GM12878 (cell line): ENCODE results near the gene TSKU. TPM values are rescaled to one million over a fixed set of nuclear protein-coding genes. Genes with fewer than 3 reads are reported as not detected.

ENCODE experiments used
- ATAC-seq: fragments of 200-7000 bp; cut with Tn5 transposase; 3 replicates; pipeline ENCODE4 v1.9.1; 2020; ENCODE audit warnings: mild to moderate bottlenecking, moderate library complexity
- BruUV-seq: library from RNA; stranded (reverse); fragments of 400-500 nt; replicated peaks from 2 replicates; lab custom pipeline; 2021; lab: Mats Ljungman, UMichigan
- CTCF ChIA-PET: fragments of 300-600 bp; sonication (Branson Sonifier 250); formaldehyde crosslinking; extraction: SDS; loops from one replicate; lab custom pipeline; 2021; ENCODE audit warnings: inconsistent platforms; lab: Yijun Ruan, JAX
- POLR2A ChIA-PET: fragments of 350-600 bp; formaldehyde crosslinking; extraction: SDS; loops from one replicate; lab custom pipeline; 2021; ENCODE audit warnings: inconsistent platforms; lab: Charles Lee
- RAD21 ChIA-PET: fragments of 300-600 bp; sonication (Branson Sonifier 250); formaldehyde crosslinking; loops from one replicate; lab custom pipeline; 2023; ENCODE audit warnings: antibody characterized with exemption; ENCODE audit not compliant: unreplicated experiment; lab: Charles Lee
- SMC1A ChIA-PET: fragments of 300-600 bp; sonication (Branson Sonifier 250); formaldehyde crosslinking; loops from one replicate; lab custom pipeline; 2023; ENCODE audit not compliant: unreplicated experiment, uncharacterized antibody; lab: Charles Lee
- DNase-seq: peaks from one replicate; pipeline ENCODE4 v3.0.0-alpha.2; 2011; ENCODE audit warnings: low read depth, low spot score
- FAIRE-seq: peaks from 3 replicates; lab custom pipeline; 2011; peaks lifted over from hg19 to GRCh38; lab: Jason Lieb, UNC
- H2AFZ ChIP-seq: 2 replicates; pipeline ENCODE4 v1.6.0; 2011; ENCODE audit warnings: low read depth, low read length, control low read depth; ENCODE audit not compliant: control insufficient read depth
- H3K27ac ChIP-seq: 2 replicates; pipeline ENCODE4 v1.5.1; 2011; ENCODE audit warnings: control low read depth; ENCODE audit not compliant: control insufficient read depth, insufficient read depth
- H3K27me3 ChIP-seq, 2 experiments: replicated peaks in 1 of 2; 2 replicates each; pipeline versions ENCODE4 v1.6.0 to v1.6.1; 2011; ENCODE audit warnings: low read length in 1 of 2; ENCODE audit not compliant: control insufficient read depth in 2 of 2, insufficient read depth in 2 of 2
- H3K36me3 ChIP-seq, 2 experiments: 2 replicates each; pipeline ENCODE4 v1.5.1; 2011; ENCODE audit warnings: low read length in 1 of 2; ENCODE audit not compliant: control insufficient read depth in 2 of 2, insufficient read depth in 2 of 2
- H3K4me1 ChIP-seq: 2 replicates; pipeline ENCODE4 v1.6.1; 2011; ENCODE audit warnings: mild to moderate bottlenecking, low read length, moderate library complexity, mixed read lengths; ENCODE audit not compliant: control insufficient read depth, insufficient read depth
- H3K4me2 ChIP-seq: 2 replicates; pipeline ENCODE4 v1.6.0; 2011; ENCODE audit warnings: control low read depth; ENCODE audit not compliant: control insufficient read depth, insufficient read depth
- H3K4me3 ChIP-seq: fragments of 200-600 bp; sonication (generic); 2 replicates; pipeline ENCODE4 v1.5.1; 2016
- H3K79me2 ChIP-seq: 2 replicates; pipeline ENCODE4 v1.6.0; 2011; ENCODE audit warnings: low read length; ENCODE audit not compliant: control insufficient read depth, insufficient read depth
- H3K9ac ChIP-seq: 2 replicates; pipeline ENCODE4 v1.8.0; 2011; ENCODE audit warnings: low read length, control low read depth, mixed read lengths; ENCODE audit not compliant: control insufficient read depth, insufficient read depth
- H3K9me3 ChIP-seq: replicated peaks from 3 replicates; pipeline ENCODE4 v1.5.1; 2011; ENCODE audit warnings: mild to moderate bottlenecking, low read length; ENCODE audit not compliant: control insufficient read depth, insufficient read depth
- H4K20me1 ChIP-seq: 2 replicates; pipeline ENCODE4 v1.6.0; 2011; ENCODE audit not compliant: control insufficient read depth, insufficient read depth
- CHD1 ChIP-seq: IDR thresholded peaks from 2 replicates; pipeline ENCODE4 v1.6.1; 2012; ENCODE audit warnings: low read depth, low read length, improper control_type of control experiment
- EP300 ChIP-seq, 2 experiments: fragments of 150-350 bp in 1 of 2; IDR thresholded peaks; 2 replicates each; pipeline ENCODE4 v1.6.1; 2011 to 2012; ENCODE audit warnings: low read depth in 2 of 2, low read length in 2 of 2, borderline replicate concordance in 1 of 2, improper control_type of control experiment in 1 of 2, inconsistent platforms in 1 of 2; ENCODE audit not compliant: control insufficient read depth in 1 of 2
- HDAC6 ChIP-seq: fragments of 200-600 bp; sonication (generic); IDR thresholded peaks from one replicate; pipeline ENCODE4 v1.8.0; 2017; ENCODE audit warnings: antibody characterized with exemption; ENCODE audit not compliant: unreplicated experiment
- IKZF1 ChIP-seq: fragments of 450-650 bp; conservative IDR thresholded peaks from 2 replicates; pipeline ENCODE4 v1.6.1; 2017; ENCODE audit warnings: antibody characterized with exemption, mild to moderate bottlenecking
- MTA2 ChIP-seq: fragments of 450-650 bp; IDR thresholded peaks from 2 replicates; pipeline ENCODE4 v1.6.1; 2016; ENCODE audit warnings: low read depth, mild to moderate bottlenecking, moderate library complexity
- MYC ChIP-seq: IDR thresholded peaks from 2 replicates; pipeline ENCODE4 v1.6.1; 2011; ENCODE audit warnings: mild to moderate bottlenecking, low read length, moderate library complexity, inconsistent platforms; ENCODE audit not compliant: insufficient read depth, insufficient replicate concordance, insufficient read length, severe bottlenecking
- NKRF ChIP-seq: fragments of 450-650 bp; conservative IDR thresholded peaks from 2 replicates; pipeline ENCODE4 v1.6.1; 2017; ENCODE audit warnings: mild to moderate bottlenecking, moderate library complexity
- NR2C2 ChIP-seq: IDR thresholded peaks from 2 replicates; pipeline ENCODE4 v1.6.1; 2011; ENCODE audit warnings: borderline replicate concordance, low read depth; ENCODE audit not compliant: control insufficient read depth, insufficient read length
- RAD51 ChIP-seq: fragments of 450-650 bp; IDR thresholded peaks from 2 replicates; pipeline ENCODE4 v1.6.1; 2016; ENCODE audit warnings: moderate library complexity, mild to moderate bottlenecking, inconsistent platforms
- RCOR1 ChIP-seq: conservative IDR thresholded peaks from 2 replicates; pipeline ENCODE4 v1.6.1; 2012; ENCODE audit warnings: low read depth, low read length, improper control_type of control experiment
- RFX5 ChIP-seq: IDR thresholded peaks from 2 replicates; pipeline ENCODE4 v1.6.1; 2011; ENCODE audit warnings: low read depth, low read length, improper control_type of control experiment
- SIN3A ChIP-seq: IDR thresholded peaks from 2 replicates; pipeline ENCODE4 v1.6.1; 2012; ENCODE audit warnings: low read depth, low read length, improper control_type of control experiment
- WGBS: methylation state at CpG from one replicate; pipeline ENCODE4 v1.1.6; 2016; ENCODE audit warnings: low lambda C conversion rate; ENCODE audit not compliant: insufficient replicate concordance, insufficient coverage; ENCODE audit errors: missing lambda C conversion rate; 5-methylcytosine and 5-hydroxymethylcytosine counted together
- in situ Hi-C: fragments of 300-500 bp; cut with MboI; formaldehyde crosslinking; loops from 9 replicates; pipeline ENCODE4 v1.14.3; 2018; ENCODE audit warnings: mixed read lengths
- intact Hi-C: fragments of 100-400 bp; cut with micrococcal nuclease; formaldehyde crosslinking; loops from one replicate; pipeline ENCODE4 v1.14.2; 2022; ENCODE audit not compliant: unreplicated experiment
- polyA plus RNA-seq, 11 experiments: library from polyadenylated mRNA; depleted of rRNA in 4 of 11; unstranded in 6 of 11; stranded (reverse) in 5 of 11; fragments of >200 nt; fragmentation: Nextera tagmentation in 4 of 11; fragmentation: Illumina TruSeq in 1 of 11; extraction: Ambion mirVana in 4 of 11; extraction: Trizol in 1 of 11; gene quantifications; 1 replicate in 1 of 11; 2 replicates in 10 of 11; pipeline versions ENCODE4 v1.2.1 to v1.2.3, GENCODE V29; 2011 to 2016; ENCODE audit warnings: inconsistent platforms in 2 of 11, missing spikeins in 2 of 11, low read depth in 1 of 11
- total RNA-seq, 4 experiments: library from RNA; depleted of rRNA in 3 of 4; stranded (reverse); fragments of >200 nt in 3 of 4; fragmentation: Illumina TruSeq in 1 of 4; extraction: Trizol in 1 of 4; gene quantifications; 2 replicates each; pipeline versions ENCODE4 v1.2.1 to v1.2.3, GENCODE V29; 2013 to 2021
- TF ChIP-seq, protein P1 (sequence below): IDR thresholded peaks from 2 replicates; pipeline ENCODE4 v1.6.1; 2011; ENCODE audit warnings: low read depth, low read length, improper control_type of control experiment, borderline replicate concordance
- TF ChIP-seq, protein P2 (sequence below), 3 experiments: IDR thresholded peaks in 2 of 3; conservative IDR thresholded peaks in 1 of 3; 2 replicates each; pipeline ENCODE4 v1.5.1; 2011; ENCODE audit warnings: low read depth in 3 of 3, low read length in 3 of 3, mild to moderate bottlenecking in 3 of 3, control low read depth in 2 of 3, moderate library complexity in 2 of 3, inconsistent platforms in 1 of 3, mixed read lengths in 1 of 3; ENCODE audit not compliant: control insufficient read depth in 2 of 3, insufficient read depth in 1 of 3; ENCODE audit errors: extremely low read depth in 1 of 3
- TF ChIP-seq, protein P3 (sequence below): fragments of 450-650 bp; IDR thresholded peaks from 2 replicates; pipeline ENCODE4 v1.6.1; 2014; ENCODE audit warnings: mild to moderate bottlenecking
- TF ChIP-seq, protein P4 (sequence below): fragments of 450-650 bp; IDR thresholded peaks from 2 replicates; pipeline ENCODE4 v1.6.1; 2017; ENCODE audit warnings: mild to moderate bottlenecking, low read depth, inconsistent platforms; ENCODE audit not compliant: poor library complexity, severe bottlenecking

Gene TSKU
- total and polyA plus RNA-seq, 10 of the 15 experiments (the other 5 are each of a cell fraction or from before 2014, with no cell fraction given) = 0.04 to 1.5 (median 0.62) TPM

GRCh38 chr11:76814414-76814813 is 31.3 kb downstream of the TSKU start:
- ChIA-PET POLR2A (no interaction called here), SMC1A (interaction anchor here (7.7 kb wide), 1 partner anchor 105 kb away, joined by 88 read pairs; no protein-coding TSS in a partner anchor), CTCF (interaction anchor here (8.9 kb wide), 1 partner anchor 105 kb away, joined by 229 read pairs; no protein-coding TSS in a partner anchor), RAD21 (no interaction called here)
- no peak overlapping the region for H2AFZ ChIP-seq
- no TSS peak for BruUV-seq
- H4K20me1 ChIP-seq = no peaks in the 10 kb centered on the region
- WGBS = 19% methylated on average over 2 of the region's 2 CpGs
- H3K79me2 ChIP-seq = no peaks in the 10 kb centered on the region
- H3K27ac ChIP-seq = no peak overlapping the region
- FAIRE-seq (no peak), ATAC-seq (no peak), DNase-seq (no peak)
- intact Hi-C loops (no loop called here), in situ Hi-C loops (loop anchor here (5.0 kb wide), 1 partner anchor 103 kb away; no protein-coding TSS in a partner anchor)
- no peak overlapping the region for H3K9ac ChIP-seq
- no peaks in the 10 kb centered on the region for H3K27me3 ChIP-seq
- no peak overlapping the region for H3K4me3 ChIP-seq
- H3K36me3 ChIP-seq = no peaks in the 10 kb centered on the region
- H3K4me2 ChIP-seq = no peak overlapping the region
- H3K9me3 ChIP-seq = peaks cover 1% of the 10 kb centered on the region; the same call in 2 of the 3 replicates
- no peaks in the 10 kb centered on the region for H3K4me1 ChIP-seq
- no peak for TF ChIP-seq SIN3A
- TF ChIP-seq HDAC6 = no peak
- TF ChIP-seq MTA2 = no peak
- TF ChIP-seq RFX5 = no peak
- TF ChIP-seq, protein P1, sequence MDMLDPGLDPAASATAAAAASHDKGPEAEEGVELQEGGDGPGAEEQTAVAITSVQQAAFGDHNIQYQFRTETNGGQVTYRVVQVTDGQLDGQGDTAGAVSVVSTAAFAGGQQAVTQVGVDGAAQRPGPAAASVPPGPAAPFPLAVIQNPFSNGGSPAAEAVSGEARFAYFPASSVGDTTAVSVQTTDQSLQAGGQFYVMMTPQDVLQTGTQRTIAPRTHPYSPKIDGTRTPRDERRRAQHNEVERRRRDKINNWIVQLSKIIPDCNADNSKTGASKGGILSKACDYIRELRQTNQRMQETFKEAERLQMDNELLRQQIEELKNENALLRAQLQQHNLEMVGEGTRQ = no peak
- no peak for TF ChIP-seq CHD1
- no peak for TF ChIP-seq IKZF1
- TF ChIP-seq MYC = no peak
- TF ChIP-seq RCOR1 = no peak
- TF ChIP-seq, protein P2, sequence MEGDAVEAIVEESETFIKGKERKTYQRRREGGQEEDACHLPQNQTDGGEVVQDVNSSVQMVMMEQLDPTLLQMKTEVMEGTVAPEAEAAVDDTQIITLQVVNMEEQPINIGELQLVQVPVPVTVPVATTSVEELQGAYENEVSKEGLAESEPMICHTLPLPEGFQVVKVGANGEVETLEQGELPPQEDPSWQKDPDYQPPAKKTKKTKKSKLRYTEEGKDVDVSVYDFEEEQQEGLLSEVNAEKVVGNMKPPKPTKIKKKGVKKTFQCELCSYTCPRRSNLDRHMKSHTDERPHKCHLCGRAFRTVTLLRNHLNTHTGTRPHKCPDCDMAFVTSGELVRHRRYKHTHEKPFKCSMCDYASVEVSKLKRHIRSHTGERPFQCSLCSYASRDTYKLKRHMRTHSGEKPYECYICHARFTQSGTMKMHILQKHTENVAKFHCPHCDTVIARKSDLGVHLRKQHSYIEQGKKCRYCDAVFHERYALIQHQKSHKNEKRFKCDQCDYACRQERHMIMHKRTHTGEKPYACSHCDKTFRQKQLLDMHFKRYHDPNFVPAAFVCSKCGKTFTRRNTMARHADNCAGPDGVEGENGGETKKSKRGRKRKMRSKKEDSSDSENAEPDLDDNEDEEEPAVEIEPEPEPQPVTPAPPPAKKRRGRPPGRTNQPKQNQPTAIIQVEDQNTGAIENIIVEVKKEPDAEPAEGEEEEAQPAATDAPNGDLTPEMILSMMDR (IDR thresholded peaks at IDR 0.05 in 2 of 3, conservative IDR thresholded peaks at IDR 0.05 in 1 of 3; ENCODE audit: control insufficient read depth in 2 of 3, extremely low read depth in 1 of 3, insufficient read depth in 1 of 3, low read depth in 3 of 3, low read length in 3 of 3) = no peak
- no peak for TF ChIP-seq NKRF
- TF ChIP-seq EP300 (IDR thresholded peaks at IDR 0.05; ENCODE audit: borderline replicate concordance in 1 of 2, control insufficient read depth in 1 of 2, low read depth in 2 of 2, low read length in 2 of 2) = no peak
- no peak for TF ChIP-seq RAD51
- TF ChIP-seq, protein P3, sequence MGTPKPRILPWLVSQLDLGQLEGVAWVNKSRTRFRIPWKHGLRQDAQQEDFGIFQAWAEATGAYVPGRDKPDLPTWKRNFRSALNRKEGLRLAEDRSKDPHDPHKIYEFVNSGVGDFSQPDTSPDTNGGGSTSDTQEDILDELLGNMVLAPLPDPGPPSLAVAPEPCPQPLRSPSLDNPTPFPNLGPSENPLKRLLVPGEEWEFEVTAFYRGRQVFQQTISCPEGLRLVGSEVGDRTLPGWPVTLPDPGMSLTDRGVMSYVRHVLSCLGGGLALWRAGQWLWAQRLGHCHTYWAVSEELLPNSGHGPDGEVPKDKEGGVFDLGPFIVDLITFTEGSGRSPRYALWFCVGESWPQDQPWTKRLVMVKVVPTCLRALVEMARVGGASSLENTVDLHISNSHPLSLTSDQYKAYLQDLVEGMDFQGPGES = no peak
- TF ChIP-seq NR2C2 = no peak
- TF ChIP-seq, protein P4, sequence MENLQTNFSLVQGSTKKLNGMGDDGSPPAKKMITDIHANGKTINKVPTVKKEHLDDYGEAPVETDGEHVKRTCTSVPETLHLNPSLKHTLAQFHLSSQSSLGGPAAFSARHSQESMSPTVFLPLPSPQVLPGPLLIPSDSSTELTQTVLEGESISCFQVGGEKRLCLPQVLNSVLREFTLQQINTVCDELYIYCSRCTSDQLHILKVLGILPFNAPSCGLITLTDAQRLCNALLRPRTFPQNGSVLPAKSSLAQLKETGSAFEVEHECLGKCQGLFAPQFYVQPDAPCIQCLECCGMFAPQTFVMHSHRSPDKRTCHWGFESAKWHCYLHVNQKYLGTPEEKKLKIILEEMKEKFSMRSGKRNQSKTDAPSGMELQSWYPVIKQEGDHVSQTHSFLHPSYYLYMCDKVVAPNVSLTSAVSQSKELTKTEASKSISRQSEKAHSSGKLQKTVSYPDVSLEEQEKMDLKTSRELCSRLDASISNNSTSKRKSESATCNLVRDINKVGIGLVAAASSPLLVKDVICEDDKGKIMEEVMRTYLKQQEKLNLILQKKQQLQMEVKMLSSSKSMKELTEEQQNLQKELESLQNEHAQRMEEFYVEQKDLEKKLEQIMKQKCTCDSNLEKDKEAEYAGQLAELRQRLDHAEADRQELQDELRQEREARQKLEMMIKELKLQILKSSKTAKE = no peak
